Thyroid gland (tissue), 4 donors: ENCODE measurements around the gene TWF2. TPM values are rescaled to one million over a fixed set of nuclear protein-coding genes. Genes with fewer than 3 reads are reported as not detected.

Experiments
- DNase-seq, 2 donors: peaks; one replicate each; pipeline ENCODE4 v3.0.0-alpha.2; 2019
- H3K27ac ChIP-seq, 3 donors: fragments of 200-600 bp; sonication (generic); 1 replicate in 2 of 3; 2 replicates in 1 of 3; pipeline ENCODE4 v1.5.1; 2016 to 2019; ENCODE audit warnings: mild to moderate bottlenecking in 1 of 3, moderate library complexity in 1 of 3
- H3K27me3 ChIP-seq: fragments of 200-600 bp; sonication (generic); one replicate; pipeline ENCODE4 v1.5.1; 2019
- H3K36me3 ChIP-seq, 2 donors: fragments of 200-600 bp; sonication (generic); one replicate each; pipeline ENCODE4 v1.5.1; 2016 to 2019
- H3K4me1 ChIP-seq, 2 donors: fragments of 200-600 bp; sonication (generic); one replicate each; pipeline ENCODE4 v1.5.1; 2017 to 2019
- H3K4me3 ChIP-seq, 3 donors: fragments of 200-600 bp; sonication (generic); replicated peaks in 1 of 3; 1 replicate in 2 of 3; 2 replicates in 1 of 3; pipeline ENCODE4 v1.5.1; 2016; ENCODE audit warnings: mild to moderate bottlenecking in 1 of 3
- H3K9me3 ChIP-seq: fragments of 200-600 bp; sonication (generic); one replicate; pipeline ENCODE4 v1.5.1; 2017
- POLR2A ChIP-seq, 2 donors: fragments of 450-650 bp; IDR thresholded peaks; one replicate each; pipeline ENCODE4 v1.6.1; 2017; ENCODE audit warnings: antibody characterized with exemption in 2 of 2, mild to moderate bottlenecking in 2 of 2, moderate library complexity in 1 of 2
- WGBS, 2 donors: methylation state at CpG; one replicate each; pipeline ENCODE4 v1.1.5; 2017; 5-methylcytosine and 5-hydroxymethylcytosine counted together
- intact Hi-C: fragments of 100-400 bp; cut with DNase I; formaldehyde crosslinking; loops from one replicate; pipeline ENCODE4 v1.15.1; 2023
- total RNA-seq, 4 donors: library from RNA; depleted of rRNA; stranded (reverse); fragments of >200 nt; gene quantifications; one replicate each; pipeline ENCODE4 v1.2.3, GENCODE V29; 2016
- TF ChIP-seq, protein P1 (sequence below), 6 experiments: fragments of 200-600 bp in 3 of 6; fragments of 450-650 bp in 3 of 6; sonication (generic) in 3 of 6; IDR thresholded peaks; one replicate each; pipeline ENCODE4 v1.5.1; 2016 to 2019; ENCODE audit warnings: antibody characterized with exemption in 6 of 6, mild to moderate bottlenecking in 2 of 6, inconsistent platforms in 1 of 6, moderate library complexity in 1 of 6

The TWF2 gene
- total RNA-seq, 4 donors from 2014 or later, result 28.3 to 61.1 (median 50.4) TPM

DNA sequence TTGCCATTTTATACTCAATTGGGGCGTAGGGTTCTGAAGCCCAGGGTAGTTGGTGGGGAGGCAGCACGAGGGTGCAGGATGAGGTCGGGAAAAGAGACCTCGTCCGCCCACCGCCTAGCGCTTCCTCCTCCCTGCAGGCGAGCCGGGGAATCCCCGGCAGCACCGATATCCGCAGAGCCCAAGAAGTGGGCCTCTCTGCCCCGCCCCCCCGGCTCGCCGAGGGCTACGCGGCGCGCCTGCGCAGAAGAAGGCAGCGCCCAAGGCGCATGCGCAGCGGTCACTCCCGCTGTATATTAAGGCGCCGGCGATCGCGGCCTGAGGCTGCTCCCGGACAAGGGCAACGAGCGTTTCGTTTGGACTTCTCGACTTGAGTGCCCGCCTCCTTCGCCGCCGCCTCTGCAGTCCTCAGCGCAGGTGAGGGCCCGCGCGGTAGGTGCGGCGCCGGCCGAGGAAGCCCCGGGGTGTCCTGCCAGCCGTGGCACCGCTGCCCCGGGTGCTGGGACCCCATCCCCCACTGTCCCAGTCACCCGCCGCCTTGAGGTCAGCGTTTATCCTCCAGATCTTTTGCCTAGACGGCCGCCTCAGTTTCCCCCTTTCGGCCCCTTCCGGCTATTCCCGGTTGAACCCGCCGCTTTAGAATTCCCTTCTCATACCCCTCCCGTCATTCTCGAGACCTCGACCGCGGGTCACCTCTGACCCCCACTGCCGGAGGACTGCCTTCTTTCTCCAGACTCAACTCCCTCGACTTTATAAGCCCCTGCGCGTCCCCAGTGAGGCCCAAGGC is 40.9 kb downstream of the TWF2 start, which contains the start of gene ALAS1:
Gene ALAS1 (plus strand): TSS at position 319 of the 784 bp plus-strand sequence. CDS start 1,082 bp downstream, outside the sequence.
- Histone ChIP-seq H3K36me3 (peaks cover 10 to 14% of the 10 kb centered on the region in 2 donors), H3K27me3 (no peaks in the 10 kb centered on the region), H3K4me1 (peaks cover 31 to 45% of the 10 kb centered on the region in 2 donors), H3K9me3 (no peaks in the 10 kb centered on the region), H3K4me3 (peak within 1 kb of the TSS; percentile 63 to 95 (median 72)), H3K27ac (peak within 1 kb of the TSS; percentile 54 to 81 (median 79))
- intact Hi-C loops, result no loop called here
- DNase-seq, result peak; percentile 94 to 95
- WGBS, 2 donors, result 2 to 3% methylated on average over 24 of the region's 71 CpGs
- TF ChIP-seq POLR2A (IDR thresholded peaks at IDR 0.05), result peak; percentile 51 to 99
- TF ChIP-seq, protein P1, sequence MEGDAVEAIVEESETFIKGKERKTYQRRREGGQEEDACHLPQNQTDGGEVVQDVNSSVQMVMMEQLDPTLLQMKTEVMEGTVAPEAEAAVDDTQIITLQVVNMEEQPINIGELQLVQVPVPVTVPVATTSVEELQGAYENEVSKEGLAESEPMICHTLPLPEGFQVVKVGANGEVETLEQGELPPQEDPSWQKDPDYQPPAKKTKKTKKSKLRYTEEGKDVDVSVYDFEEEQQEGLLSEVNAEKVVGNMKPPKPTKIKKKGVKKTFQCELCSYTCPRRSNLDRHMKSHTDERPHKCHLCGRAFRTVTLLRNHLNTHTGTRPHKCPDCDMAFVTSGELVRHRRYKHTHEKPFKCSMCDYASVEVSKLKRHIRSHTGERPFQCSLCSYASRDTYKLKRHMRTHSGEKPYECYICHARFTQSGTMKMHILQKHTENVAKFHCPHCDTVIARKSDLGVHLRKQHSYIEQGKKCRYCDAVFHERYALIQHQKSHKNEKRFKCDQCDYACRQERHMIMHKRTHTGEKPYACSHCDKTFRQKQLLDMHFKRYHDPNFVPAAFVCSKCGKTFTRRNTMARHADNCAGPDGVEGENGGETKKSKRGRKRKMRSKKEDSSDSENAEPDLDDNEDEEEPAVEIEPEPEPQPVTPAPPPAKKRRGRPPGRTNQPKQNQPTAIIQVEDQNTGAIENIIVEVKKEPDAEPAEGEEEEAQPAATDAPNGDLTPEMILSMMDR (IDR thresholded peaks at IDR 0.05), result peak in 2 of 6 experiments; percentile 23 to 26

DNA sequence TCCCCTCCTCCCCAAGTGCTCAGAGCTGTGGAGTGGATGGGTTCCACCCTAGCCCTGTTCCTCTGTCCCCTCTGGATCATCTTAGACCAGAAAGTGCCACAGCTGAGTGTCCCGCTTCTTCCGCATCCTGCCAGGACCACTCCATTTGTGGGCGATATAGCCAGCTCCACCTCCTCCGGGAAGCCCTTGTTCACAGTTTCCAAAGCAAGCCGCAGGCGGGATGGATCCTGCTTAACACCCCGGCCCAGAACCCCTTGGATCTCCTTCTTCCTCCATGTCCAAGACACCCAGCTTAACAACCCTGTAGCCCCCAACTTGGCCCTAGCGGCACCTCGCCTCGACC is 41.5 kb downstream of the TWF2 start:
- peaks cover 31 to 45% of the 10 kb centered on the region in 2 donors for H3K4me1 ChIP-seq
- intact Hi-C loops, result no loop called here
- peak overlapping the region in 1 of 3 donors; percentile 95 for H3K4me3 ChIP-seq
- no peak for DNase-seq
- H3K36me3 ChIP-seq, result peaks cover 6 to 8% of the 10 kb centered on the region in 2 donors
- H3K27ac ChIP-seq, result peak overlapping the region; percentile 44 to 81 (median 79)
- H3K27me3 ChIP-seq, result no peaks in the 10 kb centered on the region
- no peaks in the 10 kb centered on the region for H3K9me3 ChIP-seq
- 60 to 67% methylated on average over 10 of the region's 10 CpGs for WGBS, 2 donors
- TF ChIP-seq, protein P1 (IDR thresholded peaks at IDR 0.05), result no peak
- no peak for TF ChIP-seq POLR2A (IDR thresholded peaks at IDR 0.05)

DNA sequence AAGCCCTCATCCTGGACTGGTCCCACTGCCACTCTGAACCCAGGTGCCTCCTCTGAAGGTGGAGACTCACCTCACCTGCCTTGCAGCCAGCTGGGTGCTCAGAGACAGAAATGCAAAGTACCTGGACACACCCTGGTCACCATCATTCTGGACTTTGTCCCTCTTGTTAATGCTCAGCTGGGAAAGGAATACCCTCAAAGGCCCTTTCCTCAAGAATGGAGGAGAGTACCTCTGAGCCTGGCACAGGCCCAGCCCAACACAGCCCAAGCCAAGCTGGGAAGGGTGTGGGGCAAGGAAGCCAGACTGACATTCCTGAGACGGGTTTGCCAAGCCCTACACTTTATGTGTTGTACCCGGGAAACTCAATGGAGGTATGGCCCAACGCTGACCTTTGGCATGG is 42.0 kb downstream of the TWF2 start:
- Histone ChIP-seq H3K9me3 (no peaks in the 10 kb centered on the region), H3K4me1 (peaks cover 31 to 45% of the 10 kb centered on the region in 2 donors), H3K27ac (peak overlapping the region; percentile 44 to 81 (median 79)), H3K27me3 (no peaks in the 10 kb centered on the region), H3K36me3 (peaks cover 4% of the 10 kb centered on the region in 2 donors), H3K4me3 (no peak overlapping the region)
- intact Hi-C loops, result no loop called here
- WGBS, 2 donors, result 39 to 52% methylated on average over 3 of the region's 3 CpGs
- peak; percentile 75 to 77 for DNase-seq
- no peak for TF ChIP-seq POLR2A (IDR thresholded peaks at IDR 0.05)
- TF ChIP-seq, protein P1 (IDR thresholded peaks at IDR 0.05), result no peak

DNA sequence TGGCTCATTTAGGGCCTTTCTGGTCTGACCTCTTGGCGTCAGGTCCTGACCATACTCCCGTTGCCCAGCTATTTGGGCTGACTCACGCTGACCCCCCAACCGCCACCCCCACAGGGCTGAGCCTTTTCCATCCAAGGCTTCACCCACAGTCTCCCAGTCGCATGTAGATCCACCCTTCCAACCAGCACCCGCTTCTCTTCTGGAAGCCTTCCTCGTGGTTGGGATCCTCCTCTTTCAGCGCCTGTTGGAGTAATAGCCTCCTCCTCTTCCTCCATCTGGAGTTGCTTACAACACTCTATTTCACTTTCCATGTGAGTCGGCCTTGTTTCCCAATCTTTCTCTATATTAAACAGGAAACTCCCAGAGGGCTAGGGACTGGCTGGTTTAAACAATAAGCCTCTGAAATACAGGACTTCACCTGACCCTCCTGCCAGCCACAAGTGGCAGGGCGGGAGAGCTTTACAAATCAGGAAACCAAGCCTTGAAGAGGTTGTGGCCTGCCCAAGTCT is 43.1 kb downstream of the TWF2 start:
- Histone ChIP-seq H3K27ac (peak overlapping the region in 2 of 3 donors; percentile 27 to 79), H3K4me1 (peaks cover 29 to 47% of the 10 kb centered on the region in 2 donors), H3K27me3 (no peaks in the 10 kb centered on the region), H3K9me3 (no peaks in the 10 kb centered on the region), H3K4me3 (no peak overlapping the region), H3K36me3 (peaks cover 0 to 3% of the 10 kb centered on the region in 2 donors)
- TF ChIP-seq, protein P1 (IDR thresholded peaks at IDR 0.05), result no peak
- TF ChIP-seq POLR2A (IDR thresholded peaks at IDR 0.05), result no peak
- 77 to 80% methylated on average over 10 of the region's 10 CpGs for WGBS, 2 donors
- intact Hi-C loops, result no loop called here
- DNase-seq, result no peak

DNA sequence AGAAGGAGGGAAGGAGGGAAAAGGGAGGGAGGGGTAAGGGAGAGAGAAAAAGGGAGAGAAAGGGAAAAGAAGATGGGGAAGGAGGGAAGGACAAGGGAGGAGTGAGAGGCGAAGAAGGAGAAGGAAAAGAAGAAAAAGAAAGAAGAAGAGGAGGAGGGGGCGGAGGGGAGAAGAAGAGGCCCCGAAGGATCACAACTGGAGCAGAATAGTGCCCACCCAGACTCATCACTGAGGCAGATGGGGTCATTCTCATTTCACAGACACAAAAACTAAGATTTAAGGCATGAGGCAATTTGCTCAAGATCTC is 43.7 kb downstream of the TWF2 start:
- Histone ChIP-seq H3K27me3 (no peaks in the 10 kb centered on the region), H3K36me3 (peaks cover 0 to 3% of the 10 kb centered on the region in 2 donors), H3K9me3 (no peaks in the 10 kb centered on the region), H3K4me1 (peaks cover 28 to 54% of the 10 kb centered on the region in 2 donors), H3K4me3 (no peak overlapping the region), H3K27ac (peak overlapping the region in 1 of 3 donors; percentile 20)
- intact Hi-C loops, result no loop called here
- 90 to 95% methylated on average over 3 of the region's 3 CpGs for whole genome bisulfite sequencing, 2 donors
- no peak for DNase-seq
- no peak for TF ChIP-seq POLR2A (IDR thresholded peaks at IDR 0.05)
- TF ChIP-seq, protein P1 (IDR thresholded peaks at IDR 0.05), result no peak
